ENCODE measurements around the gene ZNF677.
"Not testable (repeated sequence)": the region's sequence is repeated elsewhere in the genome, so short reads cannot be mapped to it uniquely, and the experiment has no call there.

Gene ZNF677

GRCh38 chr19:53257715-53258342 is 3.2 kb upstream of the ZNF677 start, which contains the start of gene VN1R2:
VN1R2 (plus strand) TSS chr19:53258292; CDS start chr19:53258376, 84 bp downstream.
- H3K9me3 ChIP-seq (ENCODE audit: control insufficient read depth in 2 of 2, low read length in 2 of 2); H3K9ac ChIP-seq (ENCODE audit: low read depth in 1 of 2, low read length in 2 of 2); H3K27me3 ChIP-seq (ENCODE audit: control insufficient read depth in 2 of 2, insufficient read depth in 2 of 2, low read length in 2 of 2); H3K36me3 ChIP-seq (ENCODE audit: control insufficient read depth in 2 of 2, insufficient read depth in 2 of 2, low read length in 2 of 2); H3K4me1 ChIP-seq (ENCODE audit: control insufficient read depth in 2 of 2, insufficient read depth in 2 of 2, low read length in 2 of 2); H3K4me3 ChIP-seq (ENCODE audit: low read length in 2 of 2); H3K27ac ChIP-seq (ENCODE audit: low read depth in 2 of 2, low read length in 2 of 2): not testable (repeated sequence)

- H3K36me3 ChIP-seq (ENCODE audit: control insufficient read depth in 2 of 2, insufficient read depth in 2 of 2, low read length in 2 of 2): peaks cover 2 to 19% of the 10 kb centered on the region in 2 donors
- H3K4me3 ChIP-seq (ENCODE audit: low read length in 2 of 2): no peak overlapping the region
Observed at GRCh38 chr19:53246498-53246897, 8.2 kb downstream of the ZNF677 start.

GRCh38 chr19:53237114-53237777 is 17.4 kb downstream of the ZNF677 start:
- Histone ChIP-seq H3K9me3 (ENCODE audit: control insufficient read depth in 2 of 2, low read length in 2 of 2) (peaks cover 44 to 46% of the 10 kb centered on the region in 2 donors), H3K4me3 (ENCODE audit: low read length in 2 of 2) (no peak overlapping the region), H3K27me3 (ENCODE audit: control insufficient read depth in 2 of 2, insufficient read depth in 2 of 2, low read length in 2 of 2) (no peaks in the 10 kb centered on the region), H3K27ac (ENCODE audit: low read depth in 2 of 2, low read length in 2 of 2) (no peak overlapping the region), H3K4me1 (ENCODE audit: control insufficient read depth in 2 of 2, insufficient read depth in 2 of 2, low read length in 2 of 2) (no peaks in the 10 kb centered on the region), H3K9ac (ENCODE audit: low read depth in 1 of 2, low read length in 2 of 2) (no peak overlapping the region), H3K36me3 (ENCODE audit: control insufficient read depth in 2 of 2, insufficient read depth in 2 of 2, low read length in 2 of 2) (peaks cover 5 to 18% of the 10 kb centered on the region in 2 donors)

More at GRCh38 chr19:53246498-53246897, 8.2 kb downstream of the ZNF677 start:
- peaks cover 26 to 35% of the 10 kb centered on the region in 2 donors for H3K9me3 ChIP-seq (ENCODE audit: control insufficient read depth in 2 of 2, low read length in 2 of 2)
- H3K4me1 ChIP-seq (ENCODE audit: control insufficient read depth in 2 of 2, insufficient read depth in 2 of 2, low read length in 2 of 2): no peaks in the 10 kb centered on the region
- H3K9ac ChIP-seq (ENCODE audit: low read depth in 1 of 2, low read length in 2 of 2): no peak overlapping the region
- no peaks in the 10 kb centered on the region for H3K27me3 ChIP-seq (ENCODE audit: control insufficient read depth in 2 of 2, insufficient read depth in 2 of 2, low read length in 2 of 2)
- H3K27ac ChIP-seq (ENCODE audit: low read depth in 2 of 2, low read length in 2 of 2): no peak overlapping the region

GRCh38 chr19:53224606-53225005 is 30.1 kb downstream of the ZNF677 start:
- H3K4me1 ChIP-seq (ENCODE audit: control insufficient read depth in 2 of 2, insufficient read depth in 2 of 2, low read length in 2 of 2): no peaks in the 10 kb centered on the region
- H3K4me3 ChIP-seq (ENCODE audit: low read length in 2 of 2): no peak overlapping the region
- no peaks in the 10 kb centered on the region for H3K36me3 ChIP-seq (ENCODE audit: control insufficient read depth in 2 of 2, insufficient read depth in 2 of 2, low read length in 2 of 2)
- H3K9me3 ChIP-seq (ENCODE audit: control insufficient read depth in 2 of 2, low read length in 2 of 2): peaks cover 15 to 19% of the 10 kb centered on the region in 2 donors
- no peak overlapping the region for H3K27ac ChIP-seq (ENCODE audit: low read depth in 2 of 2, low read length in 2 of 2)
- no peak overlapping the region for H3K9ac ChIP-seq (ENCODE audit: low read depth in 1 of 2, low read length in 2 of 2)
- H3K27me3 ChIP-seq (ENCODE audit: control insufficient read depth in 2 of 2, insufficient read depth in 2 of 2, low read length in 2 of 2): no peaks in the 10 kb centered on the region

GRCh38 chr19:53222716-53223115 is 32.0 kb downstream of the ZNF677 start:
- not testable (repeated sequence) for H3K4me1 ChIP-seq (ENCODE audit: control insufficient read depth in 2 of 2, insufficient read depth in 2 of 2, low read length in 2 of 2); H3K9ac ChIP-seq (ENCODE audit: low read depth in 1 of 2, low read length in 2 of 2); H3K27me3 ChIP-seq (ENCODE audit: control insufficient read depth in 2 of 2, insufficient read depth in 2 of 2, low read length in 2 of 2); H3K27ac ChIP-seq (ENCODE audit: low read depth in 2 of 2, low read length in 2 of 2); H3K36me3 ChIP-seq (ENCODE audit: control insufficient read depth in 2 of 2, insufficient read depth in 2 of 2, low read length in 2 of 2); H3K4me3 ChIP-seq (ENCODE audit: low read length in 2 of 2)
- H3K9me3 ChIP-seq (ENCODE audit: control insufficient read depth in 2 of 2, low read length in 2 of 2): peaks cover 17 to 19% of the 10 kb centered on the region in 2 donors

GRCh38 chr19:53212703-53213320 is 41.9 kb downstream of the ZNF677 start:
- peak overlapping the region in 1 of 2 donors; percentile 17 for H3K4me3 ChIP-seq (ENCODE audit: low read length in 2 of 2)

GRCh38 chr19:53211554-53211953 is 43.1 kb downstream of the ZNF677 start:
- Histone ChIP-seq H3K36me3 (ENCODE audit: control insufficient read depth in 2 of 2, insufficient read depth in 2 of 2, low read length in 2 of 2) (peaks cover 24 to 34% of the 10 kb centered on the region in 2 donors), H3K4me3 (ENCODE audit: low read length in 2 of 2) (peak overlapping the region; percentile 22 to 34), H3K9me3 (ENCODE audit: control insufficient read depth in 2 of 2, low read length in 2 of 2) (peaks cover 63 to 66% of the 10 kb centered on the region in 2 donors)
- not testable (repeated sequence) for H3K9ac ChIP-seq (ENCODE audit: low read depth in 1 of 2, low read length in 2 of 2); H3K27me3 ChIP-seq (ENCODE audit: control insufficient read depth in 2 of 2, insufficient read depth in 2 of 2, low read length in 2 of 2); H3K4me1 ChIP-seq (ENCODE audit: control insufficient read depth in 2 of 2, insufficient read depth in 2 of 2, low read length in 2 of 2); H3K27ac ChIP-seq (ENCODE audit: low read depth in 2 of 2, low read length in 2 of 2)

More at GRCh38 chr19:53212703-53213320, 41.9 kb downstream of the ZNF677 start:
- Histone ChIP-seq H3K9me3 (ENCODE audit: control insufficient read depth in 2 of 2, low read length in 2 of 2) (peaks cover 67 to 68% of the 10 kb centered on the region in 2 donors), H3K27ac (ENCODE audit: low read depth in 2 of 2, low read length in 2 of 2) (no peak overlapping the region), H3K9ac (ENCODE audit: low read depth in 1 of 2, low read length in 2 of 2) (no peak overlapping the region), H3K27me3 (ENCODE audit: control insufficient read depth in 2 of 2, insufficient read depth in 2 of 2, low read length in 2 of 2) (no peaks in the 10 kb centered on the region), H3K36me3 (ENCODE audit: control insufficient read depth in 2 of 2, insufficient read depth in 2 of 2, low read length in 2 of 2) (peaks cover 24 to 30% of the 10 kb centered on the region in 2 donors), H3K4me1 (ENCODE audit: control insufficient read depth in 2 of 2, insufficient read depth in 2 of 2, low read length in 2 of 2) (no peaks in the 10 kb centered on the region)

- Histone ChIP-seq H3K27ac (ENCODE audit: low read depth in 2 of 2, low read length in 2 of 2) (peak overlapping the region; percentile 87 to 90), H3K27me3 (ENCODE audit: control insufficient read depth in 2 of 2, insufficient read depth in 2 of 2, low read length in 2 of 2) (no peaks in the 10 kb centered on the region), H3K4me3 (ENCODE audit: low read length in 2 of 2) (peak overlapping the region; percentile 82 to 98), H3K9me3 (ENCODE audit: control insufficient read depth in 2 of 2, low read length in 2 of 2) (peaks cover 7 to 12% of the 10 kb centered on the region in 2 donors), H3K4me1 (ENCODE audit: control insufficient read depth in 2 of 2, insufficient read depth in 2 of 2, low read length in 2 of 2) (peaks cover 6 to 8% of the 10 kb centered on the region in 2 donors), H3K9ac (ENCODE audit: low read depth in 1 of 2, low read length in 2 of 2) (peak overlapping the region; percentile 83 to 95), H3K36me3 (ENCODE audit: control insufficient read depth in 2 of 2, insufficient read depth in 2 of 2, low read length in 2 of 2) (peaks cover 12 to 20% of the 10 kb centered on the region in 2 donors)
Observed at GRCh38 chr19:53196777-53197396, 57.8 kb downstream of the ZNF677 start.

GRCh38 chr19:53195265-53195903 is 59.3 kb downstream of the ZNF677 start:
- peaks cover 6 to 8% of the 10 kb centered on the region in 2 donors for H3K4me1 ChIP-seq (ENCODE audit: control insufficient read depth in 2 of 2, insufficient read depth in 2 of 2, low read length in 2 of 2)
- H3K27ac ChIP-seq (ENCODE audit: low read depth in 2 of 2, low read length in 2 of 2): no peak overlapping the region
- peaks cover 8 to 11% of the 10 kb centered on the region in 2 donors for H3K36me3 ChIP-seq (ENCODE audit: control insufficient read depth in 2 of 2, insufficient read depth in 2 of 2, low read length in 2 of 2)
- peaks cover 0 to 7% of the 10 kb centered on the region in 2 donors for H3K9me3 ChIP-seq (ENCODE audit: control insufficient read depth in 2 of 2, low read length in 2 of 2)
- no peak overlapping the region for H3K4me3 ChIP-seq (ENCODE audit: low read length in 2 of 2)
- H3K27me3 ChIP-seq (ENCODE audit: control insufficient read depth in 2 of 2, insufficient read depth in 2 of 2, low read length in 2 of 2): no peaks in the 10 kb centered on the region
- H3K9ac ChIP-seq (ENCODE audit: low read depth in 1 of 2, low read length in 2 of 2): no peak overlapping the region
